Measurements from ENCODE around the gene DHRSX. TPM values are rescaled to one million over a fixed set of nuclear protein-coding genes. Genes with fewer than 3 reads are reported as not detected.
"Not testable (repeated sequence)": the region's sequence is repeated elsewhere in the genome, so short reads cannot be mapped to it uniquely, and the experiment has no call there.

The DHRSX gene
- total and polyA plus RNA-seq, 2 of the 13 experiments (the other 11 are each of a cell fraction or from before 2014, with no cell fraction given) = 15.5 to 24.3 TPM

DNA sequence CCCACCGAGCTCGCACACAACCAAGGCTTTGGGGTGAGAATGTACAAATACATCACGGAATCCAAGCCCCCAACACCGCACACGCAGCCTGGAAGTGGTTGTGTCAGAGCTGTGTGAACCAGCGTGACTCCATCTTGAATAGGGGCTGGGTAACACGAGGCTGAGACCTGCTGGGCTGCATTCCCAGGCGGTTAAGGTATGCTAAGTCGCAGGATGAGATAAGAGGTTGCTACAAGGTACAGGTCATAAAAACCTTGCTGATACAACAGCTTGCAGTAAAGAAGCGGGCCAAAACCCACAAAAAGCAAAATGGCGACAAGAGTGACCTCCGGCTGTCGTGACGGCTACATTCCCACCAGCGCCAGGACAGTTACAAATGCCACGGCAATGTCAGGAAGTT lies 258.4 kb downstream of the DHRSX start:
- WGBS (ENCODE audit: low lambda C conversion rate) = 99% methylated on average over 16 of the region's 16 CpGs
- no peaks in the 10 kb centered on the region; a peak in 2 of 5 replicates for H3K36me3 ChIP-seq (replicated peaks in 1 of 2; ENCODE audit: control insufficient read depth in 1 of 2, insufficient read depth in 2 of 2, low read length in 2 of 2)
- FAIRE-seq (no peak), ATAC-seq (no peak), DNase-seq (ENCODE audit: low spot score) (no peak)
- H3K4me3 ChIP-seq (replicated peaks in 1 of 3; ENCODE audit: insufficient read depth in 1 of 3, low read depth in 2 of 3, low read length in 3 of 3) = no peak overlapping the region
- BruUV-seq (replicated peaks) = no TSS peak
- H3K27me3 ChIP-seq (ENCODE audit: control insufficient read depth in 1 of 2, insufficient read depth in 2 of 2, low read length in 2 of 2) = no peaks in the 10 kb centered on the region
- TF ChIP-seq ZNF7 (CRISPR knock-in tag; IDR thresholded peaks at IDR 0.05) = no peak
- TF ChIP-seq THAP11 (CRISPR knock-in tag; IDR thresholded peaks at IDR 0.05) = no peak
- TF ChIP-seq ZNF547 (CRISPR knock-in tag; IDR thresholded peaks at IDR 0.05) = no peak
- TF ChIP-seq, protein P1, sequence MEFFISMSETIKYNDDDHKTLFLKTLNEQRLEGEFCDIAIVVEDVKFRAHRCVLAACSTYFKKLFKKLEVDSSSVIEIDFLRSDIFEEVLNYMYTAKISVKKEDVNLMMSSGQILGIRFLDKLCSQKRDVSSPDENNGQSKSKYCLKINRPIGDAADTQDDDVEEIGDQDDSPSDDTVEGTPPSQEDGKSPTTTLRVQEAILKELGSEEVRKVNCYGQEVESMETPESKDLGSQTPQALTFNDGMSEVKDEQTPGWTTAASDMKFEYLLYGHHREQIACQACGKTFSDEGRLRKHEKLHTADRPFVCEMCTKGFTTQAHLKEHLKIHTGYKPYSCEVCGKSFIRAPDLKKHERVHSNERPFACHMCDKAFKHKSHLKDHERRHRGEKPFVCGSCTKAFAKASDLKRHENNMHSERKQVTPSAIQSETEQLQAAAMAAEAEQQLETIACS (CRISPR knock-in tag; IDR thresholded peaks at IDR 0.05) = no peak
- TF ChIP-seq ZNF451 (CRISPR knock-in tag; IDR thresholded peaks at IDR 0.05) = no peak
- TF ChIP-seq, protein P2, sequence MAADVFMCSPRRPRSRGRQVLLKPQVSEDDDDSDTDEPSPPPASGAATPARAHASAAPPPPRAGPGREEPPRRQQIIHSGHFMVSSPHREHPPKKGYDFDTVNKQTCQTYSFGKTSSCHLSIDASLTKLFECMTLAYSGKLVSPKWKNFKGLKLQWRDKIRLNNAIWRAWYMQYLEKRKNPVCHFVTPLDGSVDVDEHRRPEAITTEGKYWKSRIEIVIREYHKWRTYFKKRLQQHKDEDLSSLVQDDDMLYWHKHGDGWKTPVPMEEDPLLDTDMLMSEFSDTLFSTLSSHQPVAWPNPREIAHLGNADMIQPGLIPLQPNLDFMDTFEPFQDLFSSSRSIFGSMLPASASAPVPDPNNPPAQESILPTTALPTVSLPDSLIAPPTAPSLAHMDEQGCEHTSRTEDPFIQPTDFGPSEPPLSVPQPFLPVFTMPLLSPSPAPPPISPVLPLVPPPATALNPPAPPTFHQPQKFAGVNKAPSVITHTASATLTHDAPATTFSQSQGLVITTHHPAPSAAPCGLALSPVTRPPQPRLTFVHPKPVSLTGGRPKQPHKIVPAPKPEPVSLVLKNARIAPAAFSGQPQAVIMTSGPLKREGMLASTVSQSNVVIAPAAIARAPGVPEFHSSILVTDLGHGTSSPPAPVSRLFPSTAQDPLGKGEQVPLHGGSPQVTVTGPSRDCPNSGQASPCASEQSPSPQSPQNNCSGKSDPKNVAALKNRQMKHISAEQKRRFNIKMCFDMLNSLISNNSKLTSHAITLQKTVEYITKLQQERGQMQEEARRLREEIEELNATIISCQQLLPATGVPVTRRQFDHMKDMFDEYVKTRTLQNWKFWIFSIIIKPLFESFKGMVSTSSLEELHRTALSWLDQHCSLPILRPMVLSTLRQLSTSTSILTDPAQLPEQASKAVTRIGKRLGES (CRISPR knock-in tag; IDR thresholded peaks at IDR 0.05; ENCODE audit: borderline replicate concordance) = no peak
- no peak for TF ChIP-seq ZNF557 (CRISPR knock-in tag; IDR thresholded peaks at IDR 0.05)
- TF ChIP-seq ZKSCAN8 (CRISPR knock-in tag; IDR thresholded peaks at IDR 0.05; ENCODE audit: borderline replicate concordance) = no peak
- TF ChIP-seq ZNF468 (CRISPR knock-in tag; IDR thresholded peaks at IDR 0.05) = no peak
- no peak for TF ChIP-seq ZNF138 (CRISPR knock-in tag; IDR thresholded peaks at IDR 0.05; ENCODE audit: low read depth)
- TF ChIP-seq MYNN (CRISPR knock-in tag; IDR thresholded peaks at IDR 0.05; ENCODE audit: low read depth) = no peak
- TF ChIP-seq, protein P3, sequence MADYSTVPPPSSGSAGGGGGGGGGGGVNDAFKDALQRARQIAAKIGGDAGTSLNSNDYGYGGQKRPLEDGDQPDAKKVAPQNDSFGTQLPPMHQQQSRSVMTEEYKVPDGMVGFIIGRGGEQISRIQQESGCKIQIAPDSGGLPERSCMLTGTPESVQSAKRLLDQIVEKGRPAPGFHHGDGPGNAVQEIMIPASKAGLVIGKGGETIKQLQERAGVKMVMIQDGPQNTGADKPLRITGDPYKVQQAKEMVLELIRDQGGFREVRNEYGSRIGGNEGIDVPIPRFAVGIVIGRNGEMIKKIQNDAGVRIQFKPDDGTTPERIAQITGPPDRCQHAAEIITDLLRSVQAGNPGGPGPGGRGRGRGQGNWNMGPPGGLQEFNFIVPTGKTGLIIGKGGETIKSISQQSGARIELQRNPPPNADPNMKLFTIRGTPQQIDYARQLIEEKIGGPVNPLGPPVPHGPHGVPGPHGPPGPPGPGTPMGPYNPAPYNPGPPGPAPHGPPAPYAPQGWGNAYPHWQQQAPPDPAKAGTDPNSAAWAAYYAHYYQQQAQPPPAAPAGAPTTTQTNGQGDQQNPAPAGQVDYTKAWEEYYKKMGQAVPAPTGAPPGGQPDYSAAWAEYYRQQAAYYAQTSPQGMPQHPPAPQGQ (CRISPR knock-in tag; IDR thresholded peaks at IDR 0.05; ENCODE audit: borderline replicate concordance) = no peak
- no peak for TF ChIP-seq RFX5 (IDR thresholded peaks at IDR 0.05; ENCODE audit: low read depth, low read length)
- no peak for TF ChIP-seq ZNF383 (CRISPR knock-in tag; IDR thresholded peaks at IDR 0.05; ENCODE audit: borderline replicate concordance)
- no peak for TF ChIP-seq HNRNPH1 (optimal IDR thresholded peaks at IDR 0.05; ENCODE audit: low read depth, low read length)
- no peaks in the 10 kb centered on the region for H3K79me2 ChIP-seq (ENCODE audit: insufficient read depth, low read length)
- no peaks in the 10 kb centered on the region for H4K20me1 ChIP-seq (ENCODE audit: insufficient read depth, low read length)
- H3K27ac ChIP-seq (ENCODE audit: extremely low read length, insufficient read depth, low read length) = no peak overlapping the region
- no peaks in the 10 kb centered on the region for H3K4me1 ChIP-seq (ENCODE audit: insufficient read depth, low read length)
- no peak overlapping the region for H3K4me2 ChIP-seq (ENCODE audit: low read depth, low read length)
- ChIA-PET CTCF (ENCODE audit: low intra/inter-chr PET ratio, low total read pairs) (no interaction called here), POLR2A (no interaction called here)
- no peak overlapping the region for H3K9ac ChIP-seq (ENCODE audit: insufficient read depth, low read depth, low read length)
- intact Hi-C loops (cut with micrococcal nuclease; ENCODE audit: unreplicated experiment) = no loop called here
- in situ Hi-C loops (cut with HindIII; ENCODE audit: extremely low pct_ligation_motif_present, low pct_unique_long_range_greater_than_20kb) = no loop called here
- H3K9me3 ChIP-seq (ENCODE audit: low read length) = no peaks in the 10 kb centered on the region
- H2AFZ ChIP-seq (ENCODE audit: low read length) = no peak overlapping the region

DNA sequence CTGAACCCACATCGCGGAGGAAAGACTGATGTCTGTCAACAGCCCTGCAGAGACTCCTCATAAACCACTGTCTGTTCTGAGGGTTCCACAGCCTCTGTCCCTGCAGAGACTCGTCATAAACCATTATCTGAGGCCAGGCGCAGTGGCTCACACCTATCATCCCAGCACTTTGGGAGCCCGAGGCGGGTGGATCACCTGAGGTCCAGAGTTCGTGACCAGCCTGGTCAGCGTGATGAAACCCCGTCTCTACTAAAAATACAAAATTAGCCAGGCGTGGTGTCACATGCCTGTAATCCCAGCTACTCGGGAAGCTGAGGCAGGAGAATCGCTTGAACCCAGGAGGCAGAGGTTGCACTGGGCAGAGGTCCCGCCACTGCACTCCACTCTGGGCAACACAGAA lies 259.3 kb downstream of the DHRSX start:
- WGBS (ENCODE audit: low lambda C conversion rate) = 92% methylated on average over 12 of the region's 13 CpGs
- not testable (repeated sequence) for BruUV-seq (replicated peaks)

More for the DNA sequence above, 259.3 kb downstream of the DHRSX start:
- H3K9ac ChIP-seq (ENCODE audit: insufficient read depth, low read depth, low read length); H2AFZ ChIP-seq (ENCODE audit: low read length); POLR2A ChIA-PET; H3K4me3 ChIP-seq (replicated peaks in 1 of 3; ENCODE audit: insufficient read depth in 1 of 3, low read depth in 2 of 3, low read length in 3 of 3); CTCF ChIA-PET (ENCODE audit: low intra/inter-chr PET ratio, low total read pairs); DNase-seq (ENCODE audit: low spot score); FAIRE-seq; ATAC-seq; H3K27me3 ChIP-seq (ENCODE audit: control insufficient read depth in 1 of 2, insufficient read depth in 2 of 2, low read length in 2 of 2); H3K79me2 ChIP-seq (ENCODE audit: insufficient read depth, low read length); H3K27ac ChIP-seq (ENCODE audit: extremely low read length, insufficient read depth, low read length); H4K20me1 ChIP-seq (ENCODE audit: insufficient read depth, low read length); intact Hi-C loops (cut with micrococcal nuclease; ENCODE audit: unreplicated experiment); H3K4me2 ChIP-seq (ENCODE audit: low read depth, low read length); H3K4me1 ChIP-seq (ENCODE audit: insufficient read depth, low read length); H3K36me3 ChIP-seq (replicated peaks in 1 of 2; ENCODE audit: control insufficient read depth in 1 of 2, insufficient read depth in 2 of 2, low read length in 2 of 2); in situ Hi-C loops (cut with HindIII; ENCODE audit: extremely low pct_ligation_motif_present, low pct_unique_long_range_greater_than_20kb); H3K9me3 ChIP-seq (ENCODE audit: low read length): not testable (repeated sequence)

All from HepG2 (cell line).